Keratinocyte (primary cell): ENCODE results near the gene MREG.

Source experiments
- EZH2 ChIP-seq: IDR thresholded peaks from one replicate; pipeline ENCODE4 v1.6.1; 2012; ENCODE audit warnings: inconsistent platforms, mild to moderate bottlenecking, low read length, moderate library complexity
- TF ChIP-seq, protein P1 (sequence below), 3 experiments: IDR thresholded peaks in 1 of 3; conservative IDR thresholded peaks in 1 of 3; optimal IDR thresholded peaks in 1 of 3; 2 replicates in 2 of 3; 3 replicates in 1 of 3; pipeline versions ENCODE3 to v1.5.1; 2011; ENCODE audit warnings: low read length in 3 of 3, mild to moderate bottlenecking in 3 of 3, moderate library complexity in 2 of 3, control low read depth in 1 of 3, inconsistent platforms in 1 of 3; ENCODE audit not compliant: insufficient read depth in 2 of 3; ENCODE audit errors: extremely low read depth in 1 of 3

- no peak for TF ChIP-seq EZH2
- TF ChIP-seq, protein P1, sequence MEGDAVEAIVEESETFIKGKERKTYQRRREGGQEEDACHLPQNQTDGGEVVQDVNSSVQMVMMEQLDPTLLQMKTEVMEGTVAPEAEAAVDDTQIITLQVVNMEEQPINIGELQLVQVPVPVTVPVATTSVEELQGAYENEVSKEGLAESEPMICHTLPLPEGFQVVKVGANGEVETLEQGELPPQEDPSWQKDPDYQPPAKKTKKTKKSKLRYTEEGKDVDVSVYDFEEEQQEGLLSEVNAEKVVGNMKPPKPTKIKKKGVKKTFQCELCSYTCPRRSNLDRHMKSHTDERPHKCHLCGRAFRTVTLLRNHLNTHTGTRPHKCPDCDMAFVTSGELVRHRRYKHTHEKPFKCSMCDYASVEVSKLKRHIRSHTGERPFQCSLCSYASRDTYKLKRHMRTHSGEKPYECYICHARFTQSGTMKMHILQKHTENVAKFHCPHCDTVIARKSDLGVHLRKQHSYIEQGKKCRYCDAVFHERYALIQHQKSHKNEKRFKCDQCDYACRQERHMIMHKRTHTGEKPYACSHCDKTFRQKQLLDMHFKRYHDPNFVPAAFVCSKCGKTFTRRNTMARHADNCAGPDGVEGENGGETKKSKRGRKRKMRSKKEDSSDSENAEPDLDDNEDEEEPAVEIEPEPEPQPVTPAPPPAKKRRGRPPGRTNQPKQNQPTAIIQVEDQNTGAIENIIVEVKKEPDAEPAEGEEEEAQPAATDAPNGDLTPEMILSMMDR (optimal IDR thresholded peaks at IDR 0.05 in 1 of 3, IDR thresholded peaks at IDR 0.05 in 1 of 3, conservative IDR thresholded peaks at IDR 0.05 in 1 of 3; ENCODE audit: extremely low read depth in 1 of 3, insufficient read depth in 2 of 3, low read length in 3 of 3) = no peak
These were observed 113.9 kb downstream of the MREG start for GRCh38 chr2:215899141-215900074.
